ENCODE data around the gene GRIN2A. TPM values are rescaled to one million over a fixed set of nuclear protein-coding genes. Genes with fewer than 3 reads are reported as not detected.

GRIN2A gene
- 1 to 10 TPM in 3 of 4 donors, under 1 TPM in 1; 0.66 to 6.5 (median 5.9) TPM for polyA plus RNA-seq (ENCODE audit: insufficient read length in 4 of 4)

- DNase-seq (ENCODE audit: low read depth in 4 of 4, low spot score in 3 of 4): peak in 2 of 4 donors; percentile 10 to 23
These were observed at the start of gene GRIN2A for GRCh38 chr16:10182222-10183053. Gene GRIN2A (minus strand): TSS chr16:10182428. CDS start chr16:10180411, 2,017 bp downstream.

- no peak for DNase-seq (ENCODE audit: low read depth in 4 of 4, low spot score in 3 of 4)
These were observed 49.3 kb upstream of the GRIN2A start for GRCh38 chr16:10231563-10231962.

- DNase-seq (ENCODE audit: low read depth in 4 of 4, low spot score in 3 of 4): no peak
These were observed 46.6 kb upstream of the GRIN2A start for GRCh38 chr16:10228779-10229178.

- no peak for DNase-seq (ENCODE audit: low read depth in 4 of 4, low spot score in 3 of 4)
These were observed 44.7 kb upstream of the GRIN2A start for GRCh38 chr16:10226987-10227306.

- no peak for DNase-seq (ENCODE audit: low read depth in 4 of 4, low spot score in 3 of 4)
These were observed 44.1 kb upstream of the GRIN2A start for GRCh38 chr16:10226141-10226986.

GRCh38 chr16:10225653-10226052 lies 43.4 kb upstream of the GRIN2A start:
- no peak for DNase-seq (ENCODE audit: low read depth in 4 of 4, low spot score in 3 of 4)

GRCh38 chr16:10224850-10225249 lies 42.6 kb upstream of the GRIN2A start:
- no peak for DNase-seq (ENCODE audit: low read depth in 4 of 4, low spot score in 3 of 4)

- DNase-seq (ENCODE audit: low read depth in 4 of 4, low spot score in 3 of 4): no peak
These were observed 38.7 kb upstream of the GRIN2A start for GRCh38 chr16:10220942-10221341.

- no peak for DNase-seq (ENCODE audit: low read depth in 4 of 4, low spot score in 3 of 4)
These were observed 37.5 kb upstream of the GRIN2A start for GRCh38 chr16:10219742-10220141.

GRCh38 chr16:10218490-10219206 lies 36.4 kb upstream of the GRIN2A start:
- no peak for DNase-seq (ENCODE audit: low read depth in 4 of 4, low spot score in 3 of 4)

GRCh38 chr16:10213748-10214147 lies 31.5 kb upstream of the GRIN2A start:
- DNase-seq (ENCODE audit: low read depth in 4 of 4, low spot score in 3 of 4): no peak

- DNase-seq (ENCODE audit: low read depth in 4 of 4, low spot score in 3 of 4): no peak
These were observed 28.7 kb upstream of the GRIN2A start for GRCh38 chr16:10210944-10211343.

- no peak for DNase-seq (ENCODE audit: low read depth in 4 of 4, low spot score in 3 of 4)
These were observed 24.6 kb upstream of the GRIN2A start for GRCh38 chr16:10206865-10207264.

GRCh38 chr16:10206215-10206614 lies 24.0 kb upstream of the GRIN2A start:
- no peak for DNase-seq (ENCODE audit: low read depth in 4 of 4, low spot score in 3 of 4)

- DNase-seq (ENCODE audit: low read depth in 4 of 4, low spot score in 3 of 4): no peak
These were observed 23.5 kb upstream of the GRIN2A start for GRCh38 chr16:10205688-10206087.

- DNase-seq (ENCODE audit: low read depth in 4 of 4, low spot score in 3 of 4): no peak
These were observed 20.4 kb upstream of the GRIN2A start for GRCh38 chr16:10202649-10203048.

- DNase-seq (ENCODE audit: low read depth in 4 of 4, low spot score in 3 of 4): no peak
These were observed 18.7 kb upstream of the GRIN2A start for GRCh38 chr16:10200637-10201586.

GRCh38 chr16:10196999-10197398 lies 14.8 kb upstream of the GRIN2A start:
- no peak for DNase-seq (ENCODE audit: low read depth in 4 of 4, low spot score in 3 of 4)

- DNase-seq (ENCODE audit: low read depth in 4 of 4, low spot score in 3 of 4): no peak
These were observed 8.9 kb upstream of the GRIN2A start for GRCh38 chr16:10191096-10191495.

- no peak for DNase-seq (ENCODE audit: low read depth in 4 of 4, low spot score in 3 of 4)
These were observed 7.7 kb upstream of the GRIN2A start for GRCh38 chr16:10189861-10190390.

All from left renal pelvis (tissue), 4 donors.